Measurements from ENCODE around the gene AMIGO1.
"Not testable (repeated sequence)": the region's sequence is repeated elsewhere in the genome, so short reads cannot be mapped to it uniquely, and the experiment has no call there.

The AMIGO1 gene

GRCh38 chr1:109476825-109477224, 32.7 kb downstream of the AMIGO1 start:
- peaks cover 3% of the 10 kb centered on the region for H3K27me3 ChIP-seq (ENCODE audit: insufficient read depth, low read length)
- no peak overlapping the region for H3K4me3 ChIP-seq (ENCODE audit: low read length)
- H3K9me3 ChIP-seq (ENCODE audit: insufficient read depth, low read depth, low read length), result no peaks in the 10 kb centered on the region
- H3K4me1 ChIP-seq (ENCODE audit: insufficient read depth, low read length), result no peaks in the 10 kb centered on the region
- no peak overlapping the region for H3K27ac ChIP-seq (ENCODE audit: low read length)
- H3K36me3 ChIP-seq (ENCODE audit: insufficient read depth, low read depth, low read length), result no peaks in the 10 kb centered on the region
- no peak overlapping the region for H3K9ac ChIP-seq (ENCODE audit: low read depth, low read length)

- no peak overlapping the region for H3K9ac ChIP-seq (ENCODE audit: low read depth, low read length)
- H3K27ac ChIP-seq (ENCODE audit: low read length), result no peak overlapping the region
- no peaks in the 10 kb centered on the region for H3K4me1 ChIP-seq (ENCODE audit: insufficient read depth, low read length)
- H3K27me3 ChIP-seq (ENCODE audit: insufficient read depth, low read length), result peaks cover 8% of the 10 kb centered on the region
- no peaks in the 10 kb centered on the region for H3K9me3 ChIP-seq (ENCODE audit: insufficient read depth, low read depth, low read length)
- H3K4me3 ChIP-seq (ENCODE audit: low read length), result no peak overlapping the region
- no peaks in the 10 kb centered on the region for H3K36me3 ChIP-seq (ENCODE audit: insufficient read depth, low read depth, low read length)
These were observed 34.3 kb downstream of the AMIGO1 start for GRCh38 chr1:109475261-109475660.

- Histone ChIP-seq H3K27ac (ENCODE audit: low read length) (no peak overlapping the region), H3K9ac (ENCODE audit: low read depth, low read length) (no peak overlapping the region), H3K9me3 (ENCODE audit: insufficient read depth, low read depth, low read length) (no peaks in the 10 kb centered on the region), H3K36me3 (ENCODE audit: insufficient read depth, low read depth, low read length) (no peaks in the 10 kb centered on the region), H3K27me3 (ENCODE audit: insufficient read depth, low read length) (peaks cover 12% of the 10 kb centered on the region), H3K4me3 (ENCODE audit: low read length) (no peak overlapping the region), H3K4me1 (ENCODE audit: insufficient read depth, low read length) (no peaks in the 10 kb centered on the region)
These were observed 34.8 kb downstream of the AMIGO1 start for GRCh38 chr1:109474697-109475096.

GRCh38 chr1:109473284-109474057, 36.1 kb downstream of the AMIGO1 start:
- H3K4me1 ChIP-seq (ENCODE audit: insufficient read depth, low read length); H3K4me3 ChIP-seq (ENCODE audit: low read length): not testable (repeated sequence)
- H3K27me3 ChIP-seq (ENCODE audit: insufficient read depth, low read length), result peaks cover 23% of the 10 kb centered on the region

GRCh38 chr1:109472779-109473178, 36.7 kb downstream of the AMIGO1 start:
- Histone ChIP-seq H3K4me1 (ENCODE audit: insufficient read depth, low read length) (peaks cover 7% of the 10 kb centered on the region; the same call in 1 of the 2 replicates), H3K36me3 (ENCODE audit: insufficient read depth, low read depth, low read length) (no peaks in the 10 kb centered on the region), H3K9ac (ENCODE audit: low read depth, low read length) (no peak overlapping the region), H3K27me3 (ENCODE audit: insufficient read depth, low read length) (peaks cover 30% of the 10 kb centered on the region), H3K27ac (ENCODE audit: low read length) (no peak overlapping the region), H3K9me3 (ENCODE audit: insufficient read depth, low read depth, low read length) (no peaks in the 10 kb centered on the region), H3K4me3 (ENCODE audit: low read length) (no peak overlapping the region)

More at GRCh38 chr1:109473284-109474057, 36.1 kb downstream of the AMIGO1 start:
- not testable (repeated sequence) for H3K36me3 ChIP-seq (ENCODE audit: insufficient read depth, low read depth, low read length); H3K27ac ChIP-seq (ENCODE audit: low read length); H3K9ac ChIP-seq (ENCODE audit: low read depth, low read length); H3K9me3 ChIP-seq (ENCODE audit: insufficient read depth, low read depth, low read length)

- peaks cover 55% of the 10 kb centered on the region for H3K27me3 ChIP-seq (ENCODE audit: insufficient read depth, low read length)
- H3K9me3 ChIP-seq (ENCODE audit: insufficient read depth, low read depth, low read length), result no peaks in the 10 kb centered on the region
- H3K27ac ChIP-seq (ENCODE audit: low read length), result no peak overlapping the region
- H3K9ac ChIP-seq (ENCODE audit: low read depth, low read length), result no peak overlapping the region
- H3K4me1 ChIP-seq (ENCODE audit: insufficient read depth, low read length), result peaks cover 7% of the 10 kb centered on the region; the same call in 1 of the 2 replicates
- no peak overlapping the region for H3K4me3 ChIP-seq (ENCODE audit: low read length)
- no peaks in the 10 kb centered on the region for H3K36me3 ChIP-seq (ENCODE audit: insufficient read depth, low read depth, low read length)
These were observed 39.3 kb downstream of the AMIGO1 start for GRCh38 chr1:109470245-109470644.

GRCh38 chr1:109468903-109469302, 40.6 kb downstream of the AMIGO1 start:
- H3K27ac ChIP-seq (ENCODE audit: low read length), result no peak overlapping the region
- H3K4me1 ChIP-seq (ENCODE audit: insufficient read depth, low read length), result peaks cover 7% of the 10 kb centered on the region; the same call in 1 of the 2 replicates
- H3K36me3 ChIP-seq (ENCODE audit: insufficient read depth, low read depth, low read length), result no peaks in the 10 kb centered on the region
- H3K27me3 ChIP-seq (ENCODE audit: insufficient read depth, low read length), result peaks cover 69% of the 10 kb centered on the region
- no peaks in the 10 kb centered on the region for H3K9me3 ChIP-seq (ENCODE audit: insufficient read depth, low read depth, low read length)
- no peak overlapping the region for H3K9ac ChIP-seq (ENCODE audit: low read depth, low read length)
- no peak overlapping the region for H3K4me3 ChIP-seq (ENCODE audit: low read length)

GRCh38 chr1:109468061-109468460, 41.5 kb downstream of the AMIGO1 start:
- Histone ChIP-seq H3K9me3 (ENCODE audit: insufficient read depth, low read depth, low read length) (no peaks in the 10 kb centered on the region), H3K27me3 (ENCODE audit: insufficient read depth, low read length) (peaks cover 77% of the 10 kb centered on the region), H3K9ac (ENCODE audit: low read depth, low read length) (no peak overlapping the region), H3K4me3 (ENCODE audit: low read length) (no peak overlapping the region), H3K27ac (ENCODE audit: low read length) (no peak overlapping the region), H3K36me3 (ENCODE audit: insufficient read depth, low read depth, low read length) (no peaks in the 10 kb centered on the region), H3K4me1 (ENCODE audit: insufficient read depth, low read length) (peaks cover 7% of the 10 kb centered on the region; the same call in 1 of the 2 replicates)

- Histone ChIP-seq H3K4me3 (ENCODE audit: low read length) (peak overlapping the region; percentile 66), H3K9me3 (ENCODE audit: insufficient read depth, low read depth, low read length) (no peaks in the 10 kb centered on the region), H3K27ac (ENCODE audit: low read length) (no peak overlapping the region), H3K36me3 (ENCODE audit: insufficient read depth, low read depth, low read length) (no peaks in the 10 kb centered on the region), H3K9ac (ENCODE audit: low read depth, low read length) (no peak overlapping the region), H3K27me3 (ENCODE audit: insufficient read depth, low read length) (peaks cover 84% of the 10 kb centered on the region), H3K4me1 (ENCODE audit: insufficient read depth, low read length) (peaks cover 7% of the 10 kb centered on the region; the same call in 1 of the 2 replicates)
These were observed 42.2 kb downstream of the AMIGO1 start for GRCh38 chr1:109467301-109467777.

- Histone ChIP-seq H3K9me3 (ENCODE audit: insufficient read depth, low read depth, low read length) (no peaks in the 10 kb centered on the region), H3K27me3 (ENCODE audit: insufficient read depth, low read length) (peaks cover 86% of the 10 kb centered on the region), H3K27ac (ENCODE audit: low read length) (no peak within 1 kb of the TSS), H3K4me3 (ENCODE audit: low read length) (peak within 1 kb of the TSS; percentile 66), H3K4me1 (ENCODE audit: insufficient read depth, low read length) (peaks cover 7% of the 10 kb centered on the region; the same call in 1 of the 2 replicates), H3K36me3 (ENCODE audit: insufficient read depth, low read depth, low read length) (no peaks in the 10 kb centered on the region), H3K9ac (ENCODE audit: low read depth, low read length) (no peak within 1 kb of the TSS)
These were observed 42.9 kb downstream of the AMIGO1 start, which contains the start of gene SYPL2 for GRCh38 chr1:109466452-109467300. TSS of gene SYPL2 (plus strand) at chr1:109466546. CDS start at chr1:109466844, 298 bp downstream.

GRCh38 chr1:109466125-109466451, 43.4 kb downstream of the AMIGO1 start:
- peak overlapping the region; percentile 50 for H3K4me3 ChIP-seq (ENCODE audit: low read length)
- H3K9me3 ChIP-seq (ENCODE audit: insufficient read depth, low read depth, low read length), result no peaks in the 10 kb centered on the region
- H3K36me3 ChIP-seq (ENCODE audit: insufficient read depth, low read depth, low read length), result no peaks in the 10 kb centered on the region
- peaks cover 86% of the 10 kb centered on the region for H3K27me3 ChIP-seq (ENCODE audit: insufficient read depth, low read length)
- peaks cover 7% of the 10 kb centered on the region; the same call in 1 of the 2 replicates for H3K4me1 ChIP-seq (ENCODE audit: insufficient read depth, low read length)
- no peak overlapping the region for H3K27ac ChIP-seq (ENCODE audit: low read length)
- no peak overlapping the region for H3K9ac ChIP-seq (ENCODE audit: low read depth, low read length)

All from iPS-20b (cell line).